Measurements from ENCODE around the gene GLTPD2.

DNA sequence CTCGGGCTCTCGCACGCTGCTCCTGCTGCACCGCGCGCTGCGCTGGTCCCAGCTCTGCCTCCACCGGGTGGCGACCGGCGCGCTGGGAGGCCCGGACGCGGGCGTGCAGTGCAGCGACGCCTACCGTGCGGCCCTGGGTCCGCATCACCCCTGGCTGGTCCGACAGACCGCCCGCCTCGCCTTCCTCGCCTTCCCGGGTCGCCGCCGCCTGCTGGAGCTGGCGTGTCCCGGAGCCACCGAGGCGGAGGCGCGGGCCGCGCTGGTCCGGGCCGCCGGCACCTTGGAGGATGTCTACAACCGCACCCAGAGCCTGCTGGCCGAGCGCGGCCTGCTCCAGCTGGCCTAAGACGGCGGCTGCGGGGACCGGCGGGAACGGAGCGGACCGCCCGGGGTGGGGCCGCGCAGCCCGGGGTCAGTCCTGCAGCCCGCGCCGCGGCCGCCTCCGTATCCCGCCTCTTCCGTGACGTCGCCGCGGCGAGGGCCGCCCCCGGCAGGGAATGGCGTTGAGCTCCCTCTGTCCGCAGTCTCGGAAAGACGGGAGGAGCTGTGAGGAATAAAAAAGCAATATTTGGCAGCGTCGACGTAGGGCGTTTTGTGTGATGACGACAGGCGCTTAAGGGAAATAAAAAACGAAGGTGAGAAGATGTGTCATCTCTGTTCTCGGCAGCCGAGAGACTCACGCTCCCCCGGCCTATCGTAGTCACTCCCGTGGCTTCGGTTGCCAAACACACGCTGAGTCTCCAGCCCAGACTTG lies 1.4 kb downstream of the GLTPD2 start:
- no peak for TF ChIP-seq EZH2 (IDR thresholded peaks at IDR 0.05; ENCODE audit: borderline replicate concordance)
- TF ChIP-seq, protein P1, sequence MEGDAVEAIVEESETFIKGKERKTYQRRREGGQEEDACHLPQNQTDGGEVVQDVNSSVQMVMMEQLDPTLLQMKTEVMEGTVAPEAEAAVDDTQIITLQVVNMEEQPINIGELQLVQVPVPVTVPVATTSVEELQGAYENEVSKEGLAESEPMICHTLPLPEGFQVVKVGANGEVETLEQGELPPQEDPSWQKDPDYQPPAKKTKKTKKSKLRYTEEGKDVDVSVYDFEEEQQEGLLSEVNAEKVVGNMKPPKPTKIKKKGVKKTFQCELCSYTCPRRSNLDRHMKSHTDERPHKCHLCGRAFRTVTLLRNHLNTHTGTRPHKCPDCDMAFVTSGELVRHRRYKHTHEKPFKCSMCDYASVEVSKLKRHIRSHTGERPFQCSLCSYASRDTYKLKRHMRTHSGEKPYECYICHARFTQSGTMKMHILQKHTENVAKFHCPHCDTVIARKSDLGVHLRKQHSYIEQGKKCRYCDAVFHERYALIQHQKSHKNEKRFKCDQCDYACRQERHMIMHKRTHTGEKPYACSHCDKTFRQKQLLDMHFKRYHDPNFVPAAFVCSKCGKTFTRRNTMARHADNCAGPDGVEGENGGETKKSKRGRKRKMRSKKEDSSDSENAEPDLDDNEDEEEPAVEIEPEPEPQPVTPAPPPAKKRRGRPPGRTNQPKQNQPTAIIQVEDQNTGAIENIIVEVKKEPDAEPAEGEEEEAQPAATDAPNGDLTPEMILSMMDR (IDR thresholded peaks at IDR 0.05; ENCODE audit: poor library complexity) = peak; percentile 59

Measured in hepatocyte (in vitro differentiated cells).